Cardiac fibroblast (primary cell): Measurements from ENCODE around the gene MRC2.
"Not testable (repeated sequence)": the region's sequence is repeated elsewhere in the genome, so short reads cannot be mapped to it uniquely, and the experiment has no call there.

ENCODE experiments used
- DNase-seq, 2 donors: peaks; one replicate each; pipeline versions ENCODE4 v3.0.0 to v3.0.0-alpha.2; 2010; ENCODE audit warnings: low read depth in 2 of 2
- H3K4me3 ChIP-seq, 2 donors: replicated peaks in 1 of 2; 1 replicate in 1 of 2; 2 replicates in 1 of 2; pipeline ENCODE4 v1.5.1; 2011; ENCODE audit warnings: low read depth in 2 of 2, low read length in 2 of 2, mild to moderate bottlenecking in 2 of 2, moderate library complexity in 1 of 2
- CTCF ChIP-seq: IDR thresholded peaks from one replicate; pipeline ENCODE4 v1.5.1; 2011; ENCODE audit warnings: low read depth, mild to moderate bottlenecking, low read length, inconsistent platforms

MRC2 gene

GRCh38 chr17:62611728-62612127 lies 15.7 kb upstream of the MRC2 start:
- no peak for DNase-seq
- no peak overlapping the region for H3K4me3 ChIP-seq
- no peak for TF ChIP-seq CTCF

GRCh38 chr17:62612289-62612688 lies 15.2 kb upstream of the MRC2 start:
- not testable (repeated sequence) for H3K4me3 ChIP-seq, DNase-seq

GRCh38 chr17:62613095-62613494 lies 14.4 kb upstream of the MRC2 start:
- not testable (repeated sequence) for DNase-seq, H3K4me3 ChIP-seq

GRCh38 chr17:62614142-62614541 lies 13.3 kb upstream of the MRC2 start:
- TF ChIP-seq CTCF, result no peak
- peak; percentile 60 to 83 for DNase-seq
- no peak overlapping the region for H3K4me3 ChIP-seq

GRCh38 chr17:62615503-62615902 lies 12.0 kb upstream of the MRC2 start:
- TF ChIP-seq CTCF, result no peak
- DNase-seq, result no peak
- no peak overlapping the region for H3K4me3 ChIP-seq

GRCh38 chr17:62616993-62617893 lies 10.2 kb upstream of the MRC2 start:
- DNase-seq, result no peak
- H3K4me3 ChIP-seq, result no peak overlapping the region
- TF ChIP-seq CTCF, result no peak

- peak in 1 of 2 donors; percentile 68 for DNase-seq
- H3K4me3 ChIP-seq, result no peak overlapping the region
- TF ChIP-seq CTCF, result no peak
These were observed 9.5 kb upstream of the MRC2 start for GRCh38 chr17:62617894-62618472.
